Kidney tubule cell (primary cell): Measurements from ENCODE around the gene CEP170B.
A peak's percentile ranks its signal among the peaks of the same experiment; 100 is the strongest.
"Not testable (repeated sequence)": the region's sequence is repeated elsewhere in the genome, so short reads cannot be mapped to it uniquely, and the experiment has no call there.

Experiments used
- DNase-seq: peaks from one replicate; pipeline ENCODE4 v3.0.0-alpha.2; 2018; ENCODE audit warnings: low spot score

The CEP170B gene

GRCh38 chr14:104931771-104932675 is 67.0 kb downstream of the CEP170B start:
- no peak for DNase-seq

DNA sequence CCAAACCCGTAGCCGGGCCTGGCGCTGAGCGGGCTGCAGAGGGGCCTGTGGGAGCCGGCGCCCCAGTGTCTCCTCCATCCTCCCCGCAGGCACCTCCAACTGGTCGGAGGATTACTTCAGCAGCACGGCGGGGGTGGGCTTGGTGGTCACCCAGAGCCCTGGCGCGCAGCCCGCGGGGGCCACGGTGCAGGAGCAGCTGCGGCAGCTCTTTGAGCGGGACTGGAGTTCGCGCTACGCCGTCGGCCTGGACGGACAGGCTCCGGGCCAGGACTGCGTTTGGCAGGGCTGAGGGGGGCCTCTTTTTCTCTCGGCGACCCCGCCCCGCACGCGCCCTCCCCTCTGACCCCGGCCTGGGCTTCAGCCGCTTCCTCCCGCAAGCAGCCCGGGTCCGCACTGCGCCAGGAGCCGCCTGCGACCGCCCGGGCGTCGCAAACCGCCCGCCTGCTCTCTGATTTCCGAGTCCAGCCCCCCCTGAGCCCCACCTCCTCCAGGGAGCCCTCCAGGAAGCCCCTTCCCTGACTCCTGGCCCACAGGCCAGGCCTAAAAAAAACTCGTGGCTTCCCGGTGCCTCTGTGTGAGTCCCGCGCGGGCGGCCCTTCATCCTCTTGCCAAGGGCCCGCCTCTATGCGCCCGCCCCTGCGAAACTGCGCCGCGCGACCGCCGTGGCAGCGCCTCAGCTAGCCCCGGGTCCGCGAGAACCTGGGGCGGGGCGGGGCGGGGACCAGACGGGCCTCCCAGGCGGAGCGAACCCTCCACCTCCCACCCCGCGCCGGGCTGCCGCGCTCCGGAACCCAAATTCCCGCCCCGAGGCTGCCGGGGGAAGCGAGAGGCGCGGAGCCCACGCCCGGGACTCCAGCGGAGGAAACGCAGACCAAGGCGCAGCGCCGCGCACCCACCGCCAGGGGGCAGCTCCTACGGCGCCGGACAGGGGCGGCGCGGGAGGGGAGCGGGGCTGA is 67.9 kb downstream of the CEP170B start:
- DNase-seq, result peak; percentile 80

DNA sequence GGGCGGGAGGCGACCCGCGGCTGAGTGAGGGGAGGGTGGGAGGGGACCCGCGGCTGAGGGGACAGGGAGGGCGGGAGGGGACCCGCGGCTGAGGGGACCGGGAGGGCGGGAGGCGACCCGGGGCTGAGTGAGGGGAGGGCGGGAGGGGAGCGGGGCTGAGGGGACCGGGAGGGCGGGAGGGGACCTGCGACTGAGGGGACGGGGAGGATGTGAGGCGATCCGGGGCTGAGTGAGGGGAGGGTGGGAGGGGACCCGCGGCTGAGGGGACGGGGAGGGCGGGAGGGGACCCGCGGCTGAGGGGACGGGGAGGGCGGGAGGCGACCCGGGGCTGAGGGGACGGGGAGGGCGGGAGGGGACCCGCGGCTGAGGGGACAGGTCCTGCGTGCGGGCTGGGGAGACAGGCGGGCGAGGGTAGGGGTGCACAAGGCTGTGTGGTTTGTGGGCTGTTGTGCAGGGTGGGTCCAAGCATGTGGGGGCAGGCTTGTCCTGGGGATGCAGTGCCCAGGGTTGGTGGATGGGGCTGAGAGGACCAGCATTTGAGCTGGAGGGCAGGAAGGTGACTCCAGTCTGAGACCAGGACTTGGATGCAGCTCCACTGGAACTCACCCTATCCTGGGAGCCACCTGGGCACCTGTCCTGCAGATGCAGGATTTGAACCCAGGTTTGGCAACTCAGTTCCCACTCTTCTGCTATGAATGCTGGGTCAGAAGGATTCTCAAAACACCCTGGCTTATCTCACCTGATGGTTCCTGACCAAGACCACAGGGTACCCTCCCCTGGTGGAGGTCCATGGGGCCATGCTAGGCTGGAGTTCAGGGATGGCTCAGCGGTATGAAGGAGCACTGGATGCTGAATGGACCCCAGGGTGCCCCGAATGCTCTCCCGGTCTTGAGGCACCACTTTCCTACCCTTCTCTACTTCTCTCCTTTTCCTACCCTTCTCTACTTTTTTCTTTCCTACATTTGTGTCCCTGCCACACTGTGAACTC is 69.0 kb downstream of the CEP170B start:
- no peak for DNase-seq

- no peak for DNase-seq
Observed at GRCh38 chr14:104935026-104935650, 70.1 kb downstream of the CEP170B start.

- no peak for DNase-seq
Observed at GRCh38 chr14:104935955-104936354, 70.9 kb downstream of the CEP170B start.

- DNase-seq, result no peak
Observed at GRCh38 chr14:104936361-104937155, 71.5 kb downstream of the CEP170B start.

DNA sequence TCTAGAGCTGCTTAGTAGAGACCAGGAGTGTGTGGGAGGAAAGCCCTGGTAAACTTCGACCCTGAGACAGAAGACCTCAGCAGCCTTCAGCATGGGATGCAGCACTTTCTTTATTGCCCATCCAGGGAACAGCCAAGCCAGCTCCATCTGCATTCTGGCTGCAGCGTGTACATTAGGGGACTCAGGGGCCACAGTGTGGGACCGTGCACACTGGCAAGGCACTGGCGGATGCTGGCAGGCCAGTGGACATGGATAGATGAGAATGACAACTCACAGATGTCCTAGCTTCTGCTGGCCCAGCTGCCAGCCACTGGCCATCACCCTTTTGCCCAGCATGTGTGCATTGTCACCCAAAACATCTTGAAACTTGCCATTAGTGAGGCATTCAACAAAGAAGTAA is 72.1 kb downstream of the CEP170B start:
- DNase-seq, result no peak

DNA sequence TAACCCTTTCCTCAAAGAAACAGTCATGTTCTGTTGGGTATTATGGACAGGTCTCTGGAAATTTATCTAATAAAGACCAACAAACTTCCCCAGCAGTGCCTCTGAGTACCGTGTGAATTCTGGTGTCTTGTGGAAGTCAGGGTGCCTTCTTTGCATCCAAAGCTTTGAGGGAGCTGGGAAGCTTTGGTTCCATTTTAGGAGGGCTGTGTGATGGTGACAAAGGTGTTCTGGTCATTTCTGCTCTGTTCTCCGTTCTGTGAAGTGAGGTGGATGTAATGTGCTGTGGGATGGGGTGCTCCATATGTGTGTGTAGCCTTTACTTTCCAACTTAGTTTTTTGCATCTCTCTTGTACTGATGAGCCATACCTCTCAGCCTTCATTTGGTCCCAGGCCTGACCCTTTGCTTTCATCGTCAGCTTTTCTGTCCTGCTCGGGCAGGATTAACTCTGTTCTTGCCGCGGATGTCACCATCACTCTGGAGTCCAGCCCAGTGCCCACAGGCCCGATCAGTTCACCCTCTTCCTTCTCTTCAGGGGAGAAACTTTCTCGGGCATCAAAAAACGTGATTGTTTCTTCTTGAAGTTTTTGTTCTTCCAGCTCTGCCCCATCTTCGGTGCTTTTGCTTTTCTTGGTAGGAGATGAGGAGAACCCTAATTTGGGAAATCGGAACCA is 72.8 kb downstream of the CEP170B start:
- no peak for DNase-seq

DNA sequence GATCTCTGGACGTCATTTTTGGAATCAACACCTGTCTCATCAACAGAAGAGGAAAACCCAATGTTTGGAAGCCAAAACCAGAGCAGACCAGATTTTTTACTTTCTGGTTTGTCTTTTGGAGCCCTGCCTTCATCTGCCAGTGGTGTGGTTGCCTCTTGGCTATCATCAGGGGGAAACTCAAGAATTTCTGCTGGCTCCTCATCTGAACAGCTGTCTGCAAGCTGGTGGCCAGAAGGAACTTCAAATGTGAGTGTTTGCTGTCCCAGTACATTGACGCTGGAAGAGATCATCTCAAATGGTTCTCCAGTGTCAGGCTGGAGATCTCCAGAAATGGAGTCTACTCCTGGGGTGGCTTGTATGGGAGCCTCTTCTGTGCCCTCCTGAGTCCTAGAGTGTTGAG is 73.4 kb downstream of the CEP170B start:
- DNase-seq, result no peak

DNA sequence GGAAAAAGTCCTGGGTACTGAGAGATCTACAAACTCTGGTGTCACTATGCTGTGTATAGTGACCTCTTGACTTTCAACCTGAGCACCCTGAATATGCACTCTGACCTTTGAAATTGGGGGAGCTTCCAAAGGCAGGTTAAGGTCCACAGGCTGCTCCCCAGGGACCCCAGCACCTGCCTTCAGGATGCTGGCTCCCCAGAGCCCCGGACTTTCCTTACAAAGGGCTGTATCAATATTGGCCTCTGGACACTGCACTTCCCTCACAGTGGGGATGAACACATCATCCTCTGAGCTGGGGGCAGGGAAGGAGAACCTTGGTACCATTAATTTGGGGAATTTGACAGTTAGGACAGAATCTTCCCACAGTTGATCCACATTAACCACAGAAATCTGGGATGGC is 73.9 kb downstream of the CEP170B start:
- no peak for DNase-seq

DNA sequence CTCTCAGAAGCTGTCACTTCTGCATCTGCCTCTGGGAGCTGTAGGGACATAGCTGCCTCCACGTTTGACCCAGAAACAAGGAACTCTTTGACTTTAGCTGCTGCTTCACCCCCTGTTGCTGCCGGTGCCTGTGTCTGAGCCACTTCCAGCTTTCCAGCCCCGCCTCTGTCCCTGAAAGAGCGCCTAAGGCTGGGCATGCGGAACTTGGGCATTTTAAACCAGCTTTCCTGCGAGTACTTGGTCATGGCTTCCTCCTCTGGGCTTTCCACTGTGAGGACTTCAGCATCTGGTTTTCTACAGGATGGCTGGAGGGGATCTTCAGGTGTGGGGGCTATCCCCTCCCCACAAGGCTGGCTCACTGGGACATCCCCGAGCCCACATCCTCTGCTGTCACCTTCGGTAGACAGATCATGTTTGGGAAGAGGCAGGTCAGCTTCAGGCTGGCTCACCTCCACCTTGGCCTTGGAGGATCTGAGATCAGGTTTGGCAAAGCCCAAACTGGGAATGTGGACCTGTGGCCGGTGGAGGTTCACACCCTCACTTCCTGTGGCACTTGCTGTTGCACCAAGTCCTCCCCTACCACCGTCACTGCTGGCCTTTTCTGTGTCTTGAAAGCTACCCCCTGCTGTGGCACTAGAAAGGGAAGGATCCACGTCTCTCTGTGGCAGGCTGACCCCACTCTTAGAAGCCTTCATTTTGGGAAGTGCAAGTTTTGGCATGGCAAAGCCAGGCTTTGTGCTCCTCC is 74.8 kb downstream of the CEP170B start:
- no peak for DNase-seq

GRCh38 chr14:104940526-104941150 is 75.6 kb downstream of the CEP170B start:
- DNase-seq, result no peak

GRCh38 chr14:104941508-104942365 is 76.7 kb downstream of the CEP170B start:
- no peak for DNase-seq

- no peak for DNase-seq
Observed at GRCh38 chr14:104942586-104942985, 77.5 kb downstream of the CEP170B start.

DNA sequence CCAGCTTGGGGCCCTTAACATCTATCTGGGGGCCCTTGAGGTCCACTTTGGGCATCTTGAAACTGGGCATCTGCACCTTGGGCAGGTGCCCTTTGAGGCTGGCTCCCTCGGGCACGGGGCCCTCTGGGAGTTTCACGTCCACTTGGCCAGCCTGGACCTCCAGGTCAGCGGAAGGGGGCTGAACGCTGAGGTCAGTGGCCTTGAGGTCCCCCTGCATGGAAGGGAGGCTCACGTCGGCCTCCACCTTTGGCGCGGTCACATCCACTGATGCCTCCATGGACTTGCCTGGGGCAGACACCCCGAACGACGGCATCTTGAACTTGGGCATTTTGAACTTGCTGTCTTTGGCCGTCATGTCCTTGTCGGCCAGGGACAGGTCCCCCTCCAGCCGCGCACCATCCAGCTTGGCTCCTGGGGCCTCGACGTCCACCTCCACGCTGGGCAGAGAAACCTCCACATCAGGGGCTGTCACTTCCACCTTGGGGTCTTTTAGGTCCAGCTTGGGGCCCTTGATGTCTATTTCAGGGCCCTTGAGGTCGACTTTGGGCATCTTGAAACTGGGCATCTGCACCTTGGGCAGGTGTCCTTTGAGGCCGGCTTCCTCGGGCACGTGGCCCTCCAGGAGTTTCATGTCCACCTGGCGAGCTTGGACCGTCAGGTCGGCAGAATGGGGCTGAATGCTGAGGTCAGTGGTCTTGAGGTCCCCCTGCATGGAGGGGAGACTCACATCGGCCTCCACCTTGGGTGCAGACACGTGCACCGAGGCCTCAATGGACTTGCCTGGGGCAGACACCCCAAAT is 78.3 kb downstream of the CEP170B start:
- not testable (repeated sequence) for DNase-seq

DNA sequence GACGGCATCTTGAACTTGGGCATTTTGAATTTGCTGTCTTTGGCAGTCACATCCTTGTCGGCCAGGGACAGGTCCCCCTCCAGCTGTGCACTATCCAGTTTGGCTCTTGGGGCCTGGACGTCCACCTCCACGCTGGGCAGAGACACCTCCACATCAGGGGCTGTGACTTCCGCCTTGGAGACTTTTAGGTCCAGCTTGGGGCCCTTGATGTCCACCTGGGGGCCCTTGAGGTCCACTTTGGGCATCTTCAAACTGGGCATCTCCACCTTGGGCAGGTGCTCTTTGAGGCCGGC is 78.9 kb downstream of the CEP170B start:
- not testable (repeated sequence) for DNase-seq
